ENCODE data around the gene HGFAC. TPM values are rescaled to one million over a fixed set of nuclear protein-coding genes. Genes with fewer than 3 reads are reported as not detected.

The HGFAC gene
- polyA plus RNA-seq, 1 of the 3 experiments (the other 2 are of a cell fraction): 0.43 TPM

GRCh38 chr4:3445111-3445820, 3.5 kb downstream of the HGFAC start:
- H3K4me3 ChIP-seq (ENCODE audit: low read depth in 2 of 2, low read length in 1 of 2): no peak overlapping the region
- ChIA-PET POLR2A (no interaction called here), CTCF (interaction anchor here (1.0 to 12.3 kb wide), 2 partner anchors 12 to 99 kb away, joined by 4 to 142 read pairs; no protein-coding TSS in a partner anchor)
- H2AFZ ChIP-seq (ENCODE audit: low read depth): no peak overlapping the region
- no peak for DNase-seq
- no peaks in the 10 kb centered on the region for H3K4me1 ChIP-seq (ENCODE audit: control insufficient read depth in 1 of 2, insufficient read depth in 2 of 2, low read depth in 1 of 2, low read length in 1 of 2)
- H3K36me3 ChIP-seq (replicated peaks in 1 of 2; ENCODE audit: control insufficient read depth in 1 of 2, insufficient read depth in 2 of 2, low read length in 1 of 2): no peaks in the 10 kb centered on the region
- no peak overlapping the region for H3K9ac ChIP-seq
- TF ChIP-seq FOXJ3 (CRISPR knock-in tag; IDR thresholded peaks at IDR 0.05): no peak
- TF ChIP-seq RXRA (IDR thresholded peaks at IDR 0.05; ENCODE audit: borderline replicate concordance, low read depth): no peak
- TF ChIP-seq FOSL2 (IDR thresholded peaks at IDR 0.05; ENCODE audit: borderline replicate concordance, low read depth): no peak
- TF ChIP-seq CTCF (IDR thresholded peaks at IDR 0.05): no peak
- TF ChIP-seq TEAD4 (IDR thresholded peaks at IDR 0.05; ENCODE audit: borderline replicate concordance, insufficient read depth): no peak
- TF ChIP-seq SMC3 (IDR thresholded peaks at IDR 0.05; ENCODE audit: low read depth, low read length): no peak
- no peak for TF ChIP-seq EP300 (IDR thresholded peaks at IDR 0.05; ENCODE audit: borderline replicate concordance in 1 of 2, low read depth in 1 of 2, low read length in 1 of 2)
- no peak for TF ChIP-seq RCOR1 (IDR thresholded peaks at IDR 0.05; ENCODE audit: low read length)
- TF ChIP-seq MAX (IDR thresholded peaks at IDR 0.05; ENCODE audit: low read depth): no peak
- TF ChIP-seq EZH2phosphoT487 (IDR thresholded peaks at IDR 0.05; ENCODE audit: borderline replicate concordance, low read depth): no peak
- no peak for TF ChIP-seq PBX3 (IDR thresholded peaks at IDR 0.05)
- no peak for TF ChIP-seq CHD2 (IDR thresholded peaks at IDR 0.05; ENCODE audit: low read length, partially characterized antibody)
- no peak for TF ChIP-seq ZBTB33 (IDR thresholded peaks at IDR 0.05; ENCODE audit: borderline replicate concordance, low read depth)
- TF ChIP-seq JUND (IDR thresholded peaks at IDR 0.05): no peak
- no peak for TF ChIP-seq SIN3A (IDR thresholded peaks at IDR 0.05; ENCODE audit: borderline replicate concordance, low read depth, low read length)
- no peak overlapping the region for H3K27ac ChIP-seq (ENCODE audit: low read depth in 2 of 2, low read length in 1 of 2)
- WGBS (ENCODE audit: low lambda C conversion rate): 83% methylated on average over 16 of the region's 34 CpGs
- no peaks in the 10 kb centered on the region for H3K79me2 ChIP-seq (ENCODE audit: insufficient read depth)
- no peak overlapping the region for H3K4me2 ChIP-seq
- no peaks in the 10 kb centered on the region for H3K9me3 ChIP-seq
- no peaks in the 10 kb centered on the region for H3F3A ChIP-seq (replicated peaks; ENCODE audit: insufficient read depth)
- no peaks in the 10 kb centered on the region for H3K9me2 ChIP-seq
- H3K27me3 ChIP-seq (ENCODE audit: insufficient read depth): no peaks in the 10 kb centered on the region
- no peaks in the 10 kb centered on the region for H4K20me1 ChIP-seq (ENCODE audit: insufficient read depth)
